ENCODE data around the gene AASDH.
A peak's percentile ranks its signal among the peaks of the same experiment; 100 is the strongest.

Gene AASDH

GRCh38 chr4:56426273-56426672 lies 39.0 kb upstream of the AASDH start:
- ChIA-PET POLR2A (no interaction called here), CTCF (interaction anchor here (1.1 to 5.5 kb wide), 4 partner anchors 8 to 410 kb away, joined by 4 to 63 read pairs (median 8); partner anchors contain the start of genes PAICS and PPAT)
- no peak overlapping the region for H3K27ac ChIP-seq (ENCODE audit: insufficient read depth in 1 of 2, low read depth in 1 of 2, low read length in 2 of 2, poor library complexity in 1 of 2, severe bottlenecking in 2 of 2)
- no peaks in the 10 kb centered on the region for H3K27me3 ChIP-seq (replicated peaks in 2 of 5; ENCODE audit: control insufficient read depth in 4 of 5, insufficient read depth in 5 of 5, low read length in 4 of 5)
- WGBS (ENCODE audit: insufficient coverage), result 100% methylated on average over 3 of the region's 6 CpGs
- DNase-seq, result no peak
- no peaks in the 10 kb centered on the region for H3K4me1 ChIP-seq (ENCODE audit: control extremely low read depth in 1 of 4, control insufficient read depth in 4 of 4, insufficient read depth in 4 of 4, low read length in 3 of 4)
- H3K36me3 ChIP-seq (ENCODE audit: control insufficient read depth in 4 of 4, insufficient read depth in 4 of 4, low read length in 3 of 4), result peaks cover 0 to 3% (median 2%) of the 10 kb centered on the region in 4 experiments
- H3K4me3 ChIP-seq (ENCODE audit: control insufficient read depth in 1 of 7, extremely low read depth in 1 of 7, insufficient read depth in 4 of 7, low read depth in 2 of 7, low read length in 6 of 7), result no peak overlapping the region
- no peaks in the 10 kb centered on the region for H3K9me3 ChIP-seq (ENCODE audit: control extremely low read depth in 1 of 5, control insufficient read depth in 4 of 5, insufficient read depth in 2 of 5, low read depth in 1 of 5, low read length in 4 of 5)

- WGBS (ENCODE audit: insufficient coverage), result no CpG with 5 or more reads among the region's 3 CpGs
- ChIA-PET CTCF (interaction anchor here (0.7 to 5.5 kb wide), 10 partner anchors 9 to 411 kb away, joined by 3 to 63 read pairs (median 4); partner anchors contain the start of genes PAICS and PPAT), POLR2A (no interaction called here)
- Histone ChIP-seq H3K4me1 (ENCODE audit: control extremely low read depth in 1 of 4, control insufficient read depth in 4 of 4, insufficient read depth in 4 of 4, low read length in 3 of 4) (no peaks in the 10 kb centered on the region), H3K36me3 (ENCODE audit: control insufficient read depth in 4 of 4, insufficient read depth in 4 of 4, low read length in 3 of 4) (peaks cover 0 to 3% (median 2%) of the 10 kb centered on the region in 4 experiments), H3K9me3 (ENCODE audit: control extremely low read depth in 1 of 5, control insufficient read depth in 4 of 5, insufficient read depth in 2 of 5, low read depth in 1 of 5, low read length in 4 of 5) (no peaks in the 10 kb centered on the region), H3K27me3 (replicated peaks in 2 of 5; ENCODE audit: control insufficient read depth in 4 of 5, insufficient read depth in 5 of 5, low read length in 4 of 5) (no peaks in the 10 kb centered on the region), H3K27ac (ENCODE audit: insufficient read depth in 1 of 2, low read depth in 1 of 2, low read length in 2 of 2, poor library complexity in 1 of 2, severe bottlenecking in 2 of 2) (no peak overlapping the region), H3K4me3 (ENCODE audit: control insufficient read depth in 1 of 7, extremely low read depth in 1 of 7, insufficient read depth in 4 of 7, low read depth in 2 of 7, low read length in 6 of 7) (no peak overlapping the region)
- no peak for DNase-seq
Observed at GRCh38 chr4:56425518-56425917, 38.2 kb upstream of the AASDH start.

- peak; percentile 50 to 71 (median 65) for DNase-seq
- H3K4me1 ChIP-seq (ENCODE audit: control extremely low read depth in 1 of 4, control insufficient read depth in 4 of 4, insufficient read depth in 4 of 4, low read length in 3 of 4), result no peaks in the 10 kb centered on the region
- POLR2A ChIA-PET, result no interaction called here
Observed at GRCh38 chr4:56424697-56425514, 37.6 kb upstream of the AASDH start.

GRCh38 chr4:56424176-56424575 lies 36.9 kb upstream of the AASDH start:
- ChIA-PET CTCF (interaction anchor here (0.7 to 5.5 kb wide), 10 partner anchors 10 to 483 kb away, joined by 3 to 63 read pairs (median 6); partner anchors contain the start of genes AASDH, PAICS, PPAT and REST), POLR2A (no interaction called here)
- Histone ChIP-seq H3K27ac (ENCODE audit: insufficient read depth in 1 of 2, low read depth in 1 of 2, low read length in 2 of 2, poor library complexity in 1 of 2, severe bottlenecking in 2 of 2) (no peak overlapping the region), H3K4me3 (ENCODE audit: control insufficient read depth in 1 of 7, extremely low read depth in 1 of 7, insufficient read depth in 4 of 7, low read depth in 2 of 7, low read length in 6 of 7) (no peak overlapping the region), H3K27me3 (replicated peaks in 2 of 5; ENCODE audit: control insufficient read depth in 4 of 5, insufficient read depth in 5 of 5, low read length in 4 of 5) (no peaks in the 10 kb centered on the region), H3K4me1 (ENCODE audit: control extremely low read depth in 1 of 4, control insufficient read depth in 4 of 4, insufficient read depth in 4 of 4, low read length in 3 of 4) (no peaks in the 10 kb centered on the region), H3K36me3 (ENCODE audit: control insufficient read depth in 4 of 4, insufficient read depth in 4 of 4, low read length in 3 of 4) (peaks cover 0 to 3% (median 2%) of the 10 kb centered on the region in 4 experiments), H3K9me3 (ENCODE audit: control extremely low read depth in 1 of 5, control insufficient read depth in 4 of 5, insufficient read depth in 2 of 5, low read depth in 1 of 5, low read length in 4 of 5) (no peaks in the 10 kb centered on the region)
- 94% methylated on average over 2 of the region's 5 CpGs for WGBS (ENCODE audit: insufficient coverage)
- no peak for DNase-seq

More at GRCh38 chr4:56424697-56425514, 37.6 kb upstream of the AASDH start:
- Histone ChIP-seq H3K9me3 (ENCODE audit: control extremely low read depth in 1 of 5, control insufficient read depth in 4 of 5, insufficient read depth in 2 of 5, low read depth in 1 of 5, low read length in 4 of 5) (no peaks in the 10 kb centered on the region), H3K27ac (ENCODE audit: insufficient read depth in 1 of 2, low read depth in 1 of 2, low read length in 2 of 2, poor library complexity in 1 of 2, severe bottlenecking in 2 of 2) (no peak overlapping the region), H3K27me3 (replicated peaks in 2 of 5; ENCODE audit: control insufficient read depth in 4 of 5, insufficient read depth in 5 of 5, low read length in 4 of 5) (no peaks in the 10 kb centered on the region), H3K4me3 (ENCODE audit: control insufficient read depth in 1 of 7, extremely low read depth in 1 of 7, insufficient read depth in 4 of 7, low read depth in 2 of 7, low read length in 6 of 7) (no peak overlapping the region), H3K36me3 (ENCODE audit: control insufficient read depth in 4 of 4, insufficient read depth in 4 of 4, low read length in 3 of 4) (peaks cover 0 to 3% (median 2%) of the 10 kb centered on the region in 4 experiments)
- CTCF ChIA-PET, result interaction anchor here (0.7 to 5.5 kb wide), 16 partner anchors 10 to 416 kb away, joined by 3 to 63 read pairs (median 4); partner anchors contain the start of genes PAICS and PPAT
- 100% methylated on average over 1 of the region's 5 CpGs for WGBS (ENCODE audit: insufficient coverage)

- Histone ChIP-seq H3K9me3 (ENCODE audit: control extremely low read depth in 1 of 5, control insufficient read depth in 4 of 5, insufficient read depth in 2 of 5, low read depth in 1 of 5, low read length in 4 of 5) (no peaks in the 10 kb centered on the region), H3K36me3 (ENCODE audit: control insufficient read depth in 4 of 4, insufficient read depth in 4 of 4, low read length in 3 of 4) (peaks cover 0 to 3% (median 1%) of the 10 kb centered on the region in 4 experiments), H3K4me1 (ENCODE audit: control extremely low read depth in 1 of 4, control insufficient read depth in 4 of 4, insufficient read depth in 4 of 4, low read length in 3 of 4) (no peaks in the 10 kb centered on the region), H3K27me3 (replicated peaks in 2 of 5; ENCODE audit: control insufficient read depth in 4 of 5, insufficient read depth in 5 of 5, low read length in 4 of 5) (no peaks in the 10 kb centered on the region), H3K4me3 (ENCODE audit: control insufficient read depth in 1 of 7, extremely low read depth in 1 of 7, insufficient read depth in 4 of 7, low read depth in 2 of 7, low read length in 6 of 7) (no peak overlapping the region), H3K27ac (ENCODE audit: insufficient read depth in 1 of 2, low read depth in 1 of 2, low read length in 2 of 2, poor library complexity in 1 of 2, severe bottlenecking in 2 of 2) (no peak overlapping the region)
- ChIA-PET CTCF (interaction anchor here (0.6 kb wide), 1 partner anchor 58 kb away, joined by 3 read pairs; no protein-coding TSS in a partner anchor), POLR2A (no interaction called here)
- WGBS (ENCODE audit: insufficient coverage), result 100% methylated on average over 2 of the region's 3 CpGs
- DNase-seq, result no peak
Observed at GRCh38 chr4:56417396-56417795, 30.1 kb upstream of the AASDH start.

- Histone ChIP-seq H3K27me3 (replicated peaks in 2 of 5; ENCODE audit: control insufficient read depth in 4 of 5, insufficient read depth in 5 of 5, low read length in 4 of 5) (no peaks in the 10 kb centered on the region), H3K36me3 (ENCODE audit: control insufficient read depth in 4 of 4, insufficient read depth in 4 of 4, low read length in 3 of 4) (peaks cover 0 to 3% (median under 1%) of the 10 kb centered on the region in 4 experiments), H3K27ac (ENCODE audit: insufficient read depth in 1 of 2, low read depth in 1 of 2, low read length in 2 of 2, poor library complexity in 1 of 2, severe bottlenecking in 2 of 2) (no peak overlapping the region), H3K4me1 (ENCODE audit: control extremely low read depth in 1 of 4, control insufficient read depth in 4 of 4, insufficient read depth in 4 of 4, low read length in 3 of 4) (no peaks in the 10 kb centered on the region), H3K9me3 (ENCODE audit: control extremely low read depth in 1 of 5, control insufficient read depth in 4 of 5, insufficient read depth in 2 of 5, low read depth in 1 of 5, low read length in 4 of 5) (no peaks in the 10 kb centered on the region), H3K4me3 (ENCODE audit: control insufficient read depth in 1 of 7, extremely low read depth in 1 of 7, insufficient read depth in 4 of 7, low read depth in 2 of 7, low read length in 6 of 7) (no peak overlapping the region)
- DNase-seq, result no peak
- POLR2A ChIA-PET, result no interaction called here
- CTCF ChIA-PET, result interaction anchor here (1.5 kb wide), 1 partner anchor 30 kb away, joined by 5 read pairs; no protein-coding TSS in a partner anchor
- no CpG with 5 or more reads among the region's 3 CpGs for WGBS (ENCODE audit: insufficient coverage)
Observed at GRCh38 chr4:56416349-56416748, 29.1 kb upstream of the AASDH start.

GRCh38 chr4:56414135-56414670 lies 26.9 kb upstream of the AASDH start:
- Histone ChIP-seq H3K4me3 (ENCODE audit: control insufficient read depth in 1 of 7, extremely low read depth in 1 of 7, insufficient read depth in 4 of 7, low read depth in 2 of 7, low read length in 6 of 7) (no peak overlapping the region), H3K9me3 (ENCODE audit: control extremely low read depth in 1 of 5, control insufficient read depth in 4 of 5, insufficient read depth in 2 of 5, low read depth in 1 of 5, low read length in 4 of 5) (no peaks in the 10 kb centered on the region), H3K4me1 (ENCODE audit: control extremely low read depth in 1 of 4, control insufficient read depth in 4 of 4, insufficient read depth in 4 of 4, low read length in 3 of 4) (peaks cover 0 to 19% (median 0%) of the 10 kb centered on the region in 4 experiments), H3K27ac (ENCODE audit: insufficient read depth in 1 of 2, low read depth in 1 of 2, low read length in 2 of 2, poor library complexity in 1 of 2, severe bottlenecking in 2 of 2) (no peak overlapping the region), H3K36me3 (ENCODE audit: control insufficient read depth in 4 of 4, insufficient read depth in 4 of 4, low read length in 3 of 4) (peaks cover 0 to 3% (median 0%) of the 10 kb centered on the region in 4 experiments), H3K27me3 (replicated peaks in 2 of 5; ENCODE audit: control insufficient read depth in 4 of 5, insufficient read depth in 5 of 5, low read length in 4 of 5) (no peaks in the 10 kb centered on the region)
- ChIA-PET POLR2A (no interaction called here), CTCF (interaction anchor here (1.1 kb wide), 1 partner anchor 11 kb away, joined by 3 read pairs; no protein-coding TSS in a partner anchor)
- DNase-seq, result no peak
- WGBS (ENCODE audit: insufficient coverage), result 100% methylated on average over 3 of the region's 4 CpGs
